Nucleus accumbens (tissue), 56 donors: ENCODE results near the gene NAA20.
A peak's percentile ranks its signal among the peaks of the same experiment; 100 is the strongest.

Experiments used
- DNase-seq, 56 donors: peaks; one replicate each; lab custom pipeline; 2025; lab: John Stamatoyannopoulos, UW

Gene NAA20

GRCh38 chr20:20017001-20017843 is at the start of gene NAA20:
NAA20 (plus strand) TSS chr20:20017362; CDS start chr20:20017397, 35 bp downstream.
- peak; percentile 49 to 97 (median 91) for DNase-seq

- DNase-seq = no peak
Measured at GRCh38 chr20:19967445-19967844, 49.7 kb upstream of the NAA20 start.

- no peak for DNase-seq
Measured at GRCh38 chr20:19968028-19968427, 49.1 kb upstream of the NAA20 start.

GRCh38 chr20:19968466-19969073 is 48.6 kb upstream of the NAA20 start:
- DNase-seq = no peak

GRCh38 chr20:19969106-19969505 is 48.1 kb upstream of the NAA20 start:
- DNase-seq = peak in 1 of 56 donors; percentile 17

GRCh38 chr20:19969507-19970255 is 47.5 kb upstream of the NAA20 start:
- no peak for DNase-seq

- no peak for DNase-seq
Measured at GRCh38 chr20:19970256-19970765, 46.9 kb upstream of the NAA20 start.

- DNase-seq = no peak
Measured at GRCh38 chr20:19971116-19971515, 46.0 kb upstream of the NAA20 start.

GRCh38 chr20:19973961-19974629 is 43.1 kb upstream of the NAA20 start:
- DNase-seq = peak in 26 of 56 donors; percentile 12 to 60 (median 32)

GRCh38 chr20:19974630-19975435 is 42.3 kb upstream of the NAA20 start:
- peak; percentile 35 to 98 (median 83) for DNase-seq

GRCh38 chr20:19975436-19975799 is 41.7 kb upstream of the NAA20 start:
- peak in 14 of 56 donors; percentile 47 to 67 (median 56) for DNase-seq

GRCh38 chr20:19975901-19976300 is 41.3 kb upstream of the NAA20 start:
- DNase-seq = peak in 16 of 56 donors; percentile 10 to 66 (median 32)

- DNase-seq = peak in 36 of 56 donors; percentile 12 to 76 (median 49)
Measured at GRCh38 chr20:19976595-19977372, 40.4 kb upstream of the NAA20 start.

- DNase-seq = peak in 3 of 56 donors; percentile 28 to 47 (median 34)
Measured at GRCh38 chr20:19977373-19977770, 39.8 kb upstream of the NAA20 start.

GRCh38 chr20:19978511-19979210 is 38.5 kb upstream of the NAA20 start:
- peak in 7 of 56 donors; percentile 15 to 38 (median 20) for DNase-seq

- no peak for DNase-seq
Measured at GRCh38 chr20:19981031-19981451, 36.1 kb upstream of the NAA20 start.

GRCh38 chr20:19986419-19986818 is 30.7 kb upstream of the NAA20 start:
- peak in 7 of 56 donors; percentile 11 to 60 (median 32) for DNase-seq

- no peak for DNase-seq
Measured at GRCh38 chr20:19987046-19987445, 30.1 kb upstream of the NAA20 start.
